RWPE1 (cell line): ENCODE measurements around the gene ZNF18.

Experiments
- CTCF ChIA-PET: fragments of 350-600 bp; sonication (Branson Sonifier 250); formaldehyde crosslinking; extraction: SDS; loops from one replicate; lab custom pipeline; 2021; lab: Yijun Ruan, JAX
- POLR2A ChIA-PET: fragments of 400-600 bp; formaldehyde crosslinking; extraction: SDS; loops from one replicate; lab custom pipeline; 2020; ENCODE audit warnings: antibody characterized with exemption; ENCODE audit not compliant: low non-redundant PET; lab: Yijun Ruan, JAX
- DNase-seq: peaks from one replicate; pipeline ENCODE4 v3.0.0; 2012; ENCODE audit warnings: low spot score
- H3K27ac ChIP-seq: fragments of 450-650 bp; 2 replicates; pipeline ENCODE4 v1.5.1; 2017
- TF ChIP-seq, protein P1 (sequence below): fragments of 450-650 bp; conservative IDR thresholded peaks from 2 replicates; pipeline ENCODE4 v1.5.1; 2017; ENCODE audit warnings: low read depth, mild to moderate bottlenecking

ZNF18 gene

DNA sequence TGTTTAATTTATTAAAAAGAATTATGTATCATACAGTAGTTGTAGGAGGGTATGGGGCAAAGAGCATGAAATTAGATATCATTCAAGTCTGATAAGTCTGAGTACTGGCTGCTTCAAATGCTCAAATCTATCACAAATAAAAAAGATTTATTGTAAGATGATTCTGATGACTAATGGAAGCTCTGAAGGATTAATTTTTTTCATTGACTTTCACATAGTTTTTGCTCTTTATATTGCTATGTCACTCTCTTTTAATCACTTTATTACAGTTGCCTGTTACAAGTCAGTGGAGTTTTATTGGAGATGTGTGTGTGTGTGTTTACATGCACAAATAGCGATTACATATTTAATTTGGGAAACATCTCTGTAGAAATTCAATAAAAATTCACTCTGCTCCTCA is 38.4 kb upstream of the ZNF18 start:
- DNase-seq, result no peak
- POLR2A ChIA-PET, result no interaction called here
- TF ChIP-seq, protein P1, sequence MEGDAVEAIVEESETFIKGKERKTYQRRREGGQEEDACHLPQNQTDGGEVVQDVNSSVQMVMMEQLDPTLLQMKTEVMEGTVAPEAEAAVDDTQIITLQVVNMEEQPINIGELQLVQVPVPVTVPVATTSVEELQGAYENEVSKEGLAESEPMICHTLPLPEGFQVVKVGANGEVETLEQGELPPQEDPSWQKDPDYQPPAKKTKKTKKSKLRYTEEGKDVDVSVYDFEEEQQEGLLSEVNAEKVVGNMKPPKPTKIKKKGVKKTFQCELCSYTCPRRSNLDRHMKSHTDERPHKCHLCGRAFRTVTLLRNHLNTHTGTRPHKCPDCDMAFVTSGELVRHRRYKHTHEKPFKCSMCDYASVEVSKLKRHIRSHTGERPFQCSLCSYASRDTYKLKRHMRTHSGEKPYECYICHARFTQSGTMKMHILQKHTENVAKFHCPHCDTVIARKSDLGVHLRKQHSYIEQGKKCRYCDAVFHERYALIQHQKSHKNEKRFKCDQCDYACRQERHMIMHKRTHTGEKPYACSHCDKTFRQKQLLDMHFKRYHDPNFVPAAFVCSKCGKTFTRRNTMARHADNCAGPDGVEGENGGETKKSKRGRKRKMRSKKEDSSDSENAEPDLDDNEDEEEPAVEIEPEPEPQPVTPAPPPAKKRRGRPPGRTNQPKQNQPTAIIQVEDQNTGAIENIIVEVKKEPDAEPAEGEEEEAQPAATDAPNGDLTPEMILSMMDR, result no peak
- CTCF ChIA-PET, result no interaction called here
- no peak overlapping the region for H3K27ac ChIP-seq

- ChIA-PET CTCF (no interaction called here), POLR2A (no interaction called here)
- no peak overlapping the region for H3K27ac ChIP-seq
- DNase-seq, result no peak
- TF ChIP-seq, protein P1, result no peak
Measured at GRCh38 chr17:12034538-12034937, 37.3 kb upstream of the ZNF18 start.

DNA sequence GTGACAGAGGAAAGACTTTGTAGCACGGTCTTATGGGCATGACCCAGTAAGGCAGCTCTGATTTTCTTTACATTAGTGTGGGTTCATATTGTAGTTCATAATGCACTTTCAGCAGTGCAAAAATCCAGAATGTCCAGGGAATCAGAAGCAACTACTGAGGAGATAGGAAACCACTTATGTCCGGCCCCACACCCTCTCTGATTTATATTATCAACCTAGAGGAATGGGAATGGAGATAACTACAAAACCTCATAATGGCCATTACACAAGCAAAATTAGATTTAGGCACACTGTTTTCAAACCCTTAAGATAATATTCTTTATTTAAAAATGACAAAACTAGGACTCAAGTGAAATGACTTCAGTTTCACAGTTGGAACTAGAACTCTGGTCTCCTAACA is 31.3 kb upstream of the ZNF18 start:
- POLR2A ChIA-PET, result no interaction called here

GRCh38 chr17:12027658-12028057 is 30.4 kb upstream of the ZNF18 start:
- ChIA-PET POLR2A (no interaction called here), CTCF (no interaction called here)
- TF ChIP-seq, protein P1, result no peak

More for the DNA sequence above, 31.3 kb upstream of the ZNF18 start:
- CTCF ChIA-PET, result no interaction called here
- no peak overlapping the region for H3K27ac ChIP-seq
- no peak for DNase-seq
- TF ChIP-seq, protein P1, result no peak

DNA sequence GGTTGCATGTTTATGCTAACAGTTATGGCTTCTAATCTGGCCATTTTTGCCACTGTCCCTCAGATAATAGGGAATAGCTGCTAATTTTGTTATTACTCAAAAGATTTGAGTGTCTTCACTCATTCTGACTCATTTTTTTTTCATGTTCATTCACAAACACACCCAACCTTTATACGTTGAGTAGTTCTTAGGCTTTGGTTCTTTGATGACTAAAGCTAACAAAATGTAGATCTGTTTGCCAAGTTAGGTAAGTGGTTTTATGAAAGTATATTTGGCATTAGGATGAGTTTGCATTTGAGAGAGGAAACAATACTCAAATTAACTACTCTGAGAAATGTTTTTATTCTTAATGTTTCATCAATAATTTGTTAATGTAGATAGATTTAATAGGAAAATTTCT is 27.1 kb upstream of the ZNF18 start:
- POLR2A ChIA-PET, result interaction anchor here (1.3 kb wide), 1 partner anchor 27 kb away, joined by 6 read pairs; the partner anchor contains the start of gene ZNF18
- DNase-seq, result peak; percentile 80
- CTCF ChIA-PET, result interaction anchor here (0.9 kb wide), 1 partner anchor 20 kb away, joined by 3 read pairs; no protein-coding TSS in a partner anchor
- no peak overlapping the region for H3K27ac ChIP-seq
- TF ChIP-seq, protein P1, result no peak

More at GRCh38 chr17:12027658-12028057, 30.4 kb upstream of the ZNF18 start:
- no peak overlapping the region for H3K27ac ChIP-seq
- no peak for DNase-seq

DNA sequence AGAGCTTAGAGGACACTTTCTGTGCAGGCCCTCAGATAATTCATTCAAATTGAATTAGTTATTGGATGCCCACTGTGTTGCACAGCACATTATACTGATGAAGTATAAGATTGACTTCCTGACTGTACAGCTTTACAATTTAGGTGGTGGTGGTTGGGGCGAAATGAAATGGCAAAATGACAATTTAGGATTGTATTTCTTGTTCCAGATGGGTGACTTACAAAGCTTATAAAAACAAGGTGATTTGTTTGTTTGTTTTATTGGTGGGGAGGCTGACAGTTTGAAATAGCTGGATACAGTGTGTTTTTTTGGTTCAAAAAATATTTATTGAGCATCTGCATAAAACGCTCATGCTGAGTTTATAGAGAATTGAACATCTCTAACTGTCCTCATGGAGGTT is 25.0 kb upstream of the ZNF18 start:
- TF ChIP-seq, protein P1, result no peak
- POLR2A ChIA-PET, result no interaction called here
- DNase-seq, result no peak
- CTCF ChIA-PET, result no interaction called here
- H3K27ac ChIP-seq, result no peak overlapping the region
